GM21576 (cell line): ENCODE results near the gene RNF157.

Experiments
- ATAC-seq: cut with Tn5 transposase; IDR thresholded peaks from one replicate; pipeline ENCODE4 v1.9.1; 2021; ENCODE audit warnings: mild to moderate bottlenecking, moderate library complexity; ENCODE audit not compliant: unreplicated experiment

Gene RNF157

DNA sequence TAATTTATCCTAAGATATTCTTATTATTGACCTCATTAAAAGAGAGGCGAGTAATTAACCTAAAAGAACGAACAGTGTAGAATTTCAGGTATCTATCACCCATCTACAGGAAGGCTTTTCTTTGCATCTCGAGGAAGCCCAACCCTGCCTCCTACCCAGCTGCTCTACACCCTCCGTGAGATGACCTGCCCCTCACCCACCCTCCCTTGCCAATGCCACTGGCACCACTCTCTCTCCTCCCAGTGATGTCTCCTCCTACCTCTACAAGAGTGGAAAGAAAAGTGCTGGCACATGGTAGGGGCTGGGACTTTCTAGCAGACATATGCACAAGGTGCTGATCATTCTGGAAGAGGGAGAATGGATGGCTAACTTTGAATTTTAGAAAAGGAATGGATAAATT is 76.4 kb downstream of the RNF157 start:
- ATAC-seq: no peak

DNA sequence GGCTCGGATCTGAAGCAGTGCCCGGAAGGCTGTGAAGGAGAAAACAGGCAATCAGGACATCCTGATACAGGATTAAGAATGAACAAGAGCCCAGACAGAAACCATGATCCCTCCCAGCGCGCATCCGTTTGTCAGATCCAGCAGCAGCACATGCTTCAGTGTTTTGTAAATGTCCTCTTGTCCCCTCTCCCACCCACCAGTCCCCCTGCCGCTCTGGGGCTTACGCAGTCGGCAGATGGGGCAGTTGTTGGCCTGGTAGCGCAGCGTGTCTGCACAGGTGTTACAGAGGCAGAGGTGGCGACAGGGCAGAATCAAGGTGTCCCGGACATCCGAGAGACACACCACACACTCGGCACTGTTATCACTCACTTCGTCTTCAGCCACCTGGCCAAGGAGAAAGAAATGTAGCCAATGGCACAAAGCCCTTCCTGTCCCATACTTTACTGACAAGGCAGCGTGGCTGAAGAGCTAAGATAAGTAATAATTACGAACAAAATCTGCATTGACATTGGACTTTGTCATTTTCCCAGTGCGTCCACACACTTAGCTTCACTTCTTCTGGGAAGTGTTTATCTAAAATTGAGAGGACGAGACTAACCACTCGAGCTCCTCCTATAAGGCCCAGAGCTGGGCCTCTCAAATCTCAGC is 78.5 kb downstream of the RNF157 start:
- no peak for ATAC-seq

DNA sequence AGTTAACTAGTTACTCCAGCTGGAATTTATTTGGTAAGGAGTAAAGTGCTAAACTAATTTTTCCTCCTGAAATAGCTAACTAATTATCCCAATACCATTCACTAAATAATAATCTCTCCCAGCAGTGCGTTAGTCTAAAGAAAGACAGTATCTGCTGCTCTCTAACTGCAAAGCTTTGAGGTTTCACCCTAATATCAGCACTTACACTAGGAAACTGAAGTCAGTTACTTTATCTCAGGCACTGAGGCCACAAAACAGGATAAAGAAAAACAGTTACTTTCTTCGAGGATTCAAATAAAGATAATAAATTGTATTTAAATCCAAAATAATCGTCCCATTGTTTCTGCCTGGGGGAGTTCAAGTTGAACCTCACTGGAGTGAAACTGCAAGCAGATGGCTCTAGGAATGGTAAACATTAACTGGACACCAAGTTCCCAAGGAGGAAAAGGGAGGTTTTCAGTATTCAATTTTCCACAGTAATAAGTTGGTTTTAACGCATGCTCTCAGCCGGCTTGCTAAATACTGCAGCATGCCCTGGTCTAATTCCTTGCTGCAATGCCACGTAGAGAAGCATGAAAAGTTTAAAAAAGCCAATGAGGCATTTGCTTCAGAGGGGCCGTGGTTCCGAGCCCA is 79.3 kb downstream of the RNF157 start:
- ATAC-seq: no peak

- no peak for ATAC-seq
Observed at GRCh38 chr17:76159157-76159556, 81.1 kb downstream of the RNF157 start.

DNA sequence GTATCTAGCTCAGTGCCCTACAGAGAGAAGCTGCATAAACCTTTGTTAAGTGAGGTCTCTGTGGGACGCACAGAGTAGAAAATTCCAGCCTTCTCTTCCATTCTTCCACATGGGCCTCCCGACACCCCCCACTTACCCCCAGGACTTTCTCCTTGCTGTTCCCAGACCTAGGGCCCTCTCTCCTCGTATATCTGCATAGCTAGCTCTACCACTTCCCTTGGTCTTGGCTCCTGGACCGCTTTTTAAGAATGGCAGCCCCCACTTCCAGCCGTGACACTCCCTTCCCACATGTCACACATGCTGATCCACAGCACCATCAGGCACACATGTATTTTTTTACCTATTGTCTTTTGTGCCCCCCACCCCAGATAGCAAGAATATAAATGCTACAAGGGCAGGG is 82.5 kb downstream of the RNF157 start:
- no peak for ATAC-seq

DNA sequence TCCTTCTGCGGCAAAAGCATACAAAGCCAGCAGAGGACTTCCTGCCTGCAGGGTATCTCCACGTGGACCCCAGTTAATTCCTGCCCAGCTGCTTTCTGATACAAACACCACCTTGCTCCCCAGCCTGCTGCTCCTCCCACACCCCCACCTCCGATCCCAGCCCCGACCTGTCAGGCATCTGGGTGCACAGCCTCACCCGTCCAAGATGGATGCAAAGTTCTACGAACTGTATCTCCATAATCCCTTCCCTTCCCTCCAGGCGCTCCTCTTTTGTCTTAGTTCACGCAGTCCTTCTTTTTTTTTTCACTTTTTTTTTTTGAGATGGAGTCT is 83.7 kb downstream of the RNF157 start:
- ATAC-seq: no peak

DNA sequence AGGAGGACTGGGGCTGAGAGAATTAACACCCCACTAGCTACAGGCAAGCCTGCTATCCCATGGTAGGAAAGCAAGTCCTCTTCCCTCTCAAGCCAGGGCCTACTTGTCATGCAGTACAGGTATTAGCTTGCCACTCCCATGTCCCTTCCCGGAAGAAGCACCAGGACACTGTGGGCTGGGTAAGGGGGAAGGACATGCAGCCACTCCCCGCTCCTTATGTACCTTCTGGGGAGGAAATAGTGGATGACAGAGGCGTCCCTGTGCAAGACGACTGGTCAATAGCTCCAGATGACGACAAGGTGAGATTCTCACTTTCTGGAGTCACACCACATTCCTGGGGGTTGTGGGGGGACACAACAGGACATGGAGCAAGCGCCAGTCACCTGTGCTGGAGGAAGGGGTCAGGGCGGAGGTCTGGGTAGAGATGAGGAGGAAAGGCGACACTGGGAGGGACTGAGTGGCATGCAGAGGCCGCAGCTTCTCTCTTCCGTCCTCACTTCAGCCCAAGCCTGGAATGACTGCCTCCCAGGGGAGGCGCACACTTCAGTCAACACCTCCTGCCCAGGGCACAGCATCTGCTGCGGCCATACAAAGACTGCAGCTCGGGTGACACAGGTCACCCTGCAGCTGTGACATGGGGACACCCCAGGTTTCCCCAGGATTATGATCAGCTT is 84.2 kb downstream of the RNF157 start:
- ATAC-seq: no peak

GRCh38 chr17:76154936-76155845 is 85.1 kb downstream of the RNF157 start:
- no peak for ATAC-seq

DNA sequence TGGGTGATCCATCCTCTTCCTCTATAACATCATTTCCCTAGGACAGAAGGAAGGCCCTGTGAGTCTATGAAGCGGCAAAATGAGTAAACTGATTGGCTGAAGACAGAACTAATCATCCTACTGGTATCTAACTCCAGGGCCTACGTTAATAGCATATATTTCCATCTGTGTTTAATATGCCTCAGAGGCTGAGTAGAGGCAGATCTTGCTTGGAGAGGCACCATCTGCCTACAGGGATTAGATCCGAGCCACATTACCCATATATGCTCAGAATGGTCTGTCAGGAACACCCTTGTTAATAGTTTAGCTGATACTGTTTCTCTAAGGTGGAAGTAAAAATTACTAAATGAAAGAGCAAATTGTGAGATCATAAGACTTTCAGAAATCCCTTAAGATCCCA is 86.0 kb downstream of the RNF157 start:
- ATAC-seq: no peak

GRCh38 chr17:76153640-76154039 is 86.7 kb downstream of the RNF157 start:
- no peak for ATAC-seq

- no peak for ATAC-seq
Observed at GRCh38 chr17:76153202-76153601, 87.1 kb downstream of the RNF157 start.

DNA sequence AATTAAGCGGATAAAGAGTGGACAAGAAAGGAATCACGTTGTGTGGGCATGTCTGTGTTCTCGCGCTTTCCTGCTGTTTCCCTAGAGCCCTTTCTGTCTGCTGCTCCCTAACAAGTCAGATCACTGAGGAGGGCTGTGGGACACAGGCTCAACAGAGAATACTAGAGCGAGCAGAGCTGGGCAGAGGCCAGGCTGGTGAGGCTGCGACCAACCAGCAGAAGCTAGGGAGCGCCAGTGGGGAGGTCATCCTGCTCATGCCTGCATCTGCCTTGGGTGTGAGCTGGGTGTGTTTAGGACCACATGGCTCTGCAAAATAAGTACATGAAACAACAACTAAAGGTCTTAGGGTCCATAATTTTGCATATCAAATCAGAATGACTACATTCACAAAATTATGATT is 87.7 kb downstream of the RNF157 start:
- ATAC-seq: no peak

DNA sequence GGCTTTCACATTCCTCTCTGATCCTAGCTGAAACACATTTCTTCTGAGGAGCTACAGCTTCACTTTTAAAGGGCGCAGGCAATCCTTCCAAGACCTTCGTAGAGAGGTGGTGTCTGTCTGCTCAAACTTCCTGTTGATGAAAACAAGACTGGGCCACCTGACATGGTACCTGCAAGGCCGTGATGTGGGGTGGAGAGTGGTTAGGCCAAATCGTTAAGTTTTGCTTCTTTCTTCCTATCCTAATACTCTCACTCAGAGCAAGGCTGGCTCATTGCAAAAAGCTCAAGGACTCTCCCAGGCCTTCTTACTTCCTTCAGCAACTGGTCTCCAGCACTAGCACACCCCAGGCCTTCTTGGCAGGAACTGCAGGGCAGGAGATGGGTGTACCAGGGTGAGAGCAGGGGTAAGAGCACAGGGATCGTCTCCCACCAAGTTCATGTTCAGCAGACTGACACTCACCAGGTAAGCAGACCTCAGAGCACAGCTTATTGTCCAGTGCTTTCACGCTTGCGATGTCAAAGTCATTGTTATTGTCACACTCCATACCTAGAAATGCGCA is 88.3 kb downstream of the RNF157 start:
- ATAC-seq: no peak

DNA sequence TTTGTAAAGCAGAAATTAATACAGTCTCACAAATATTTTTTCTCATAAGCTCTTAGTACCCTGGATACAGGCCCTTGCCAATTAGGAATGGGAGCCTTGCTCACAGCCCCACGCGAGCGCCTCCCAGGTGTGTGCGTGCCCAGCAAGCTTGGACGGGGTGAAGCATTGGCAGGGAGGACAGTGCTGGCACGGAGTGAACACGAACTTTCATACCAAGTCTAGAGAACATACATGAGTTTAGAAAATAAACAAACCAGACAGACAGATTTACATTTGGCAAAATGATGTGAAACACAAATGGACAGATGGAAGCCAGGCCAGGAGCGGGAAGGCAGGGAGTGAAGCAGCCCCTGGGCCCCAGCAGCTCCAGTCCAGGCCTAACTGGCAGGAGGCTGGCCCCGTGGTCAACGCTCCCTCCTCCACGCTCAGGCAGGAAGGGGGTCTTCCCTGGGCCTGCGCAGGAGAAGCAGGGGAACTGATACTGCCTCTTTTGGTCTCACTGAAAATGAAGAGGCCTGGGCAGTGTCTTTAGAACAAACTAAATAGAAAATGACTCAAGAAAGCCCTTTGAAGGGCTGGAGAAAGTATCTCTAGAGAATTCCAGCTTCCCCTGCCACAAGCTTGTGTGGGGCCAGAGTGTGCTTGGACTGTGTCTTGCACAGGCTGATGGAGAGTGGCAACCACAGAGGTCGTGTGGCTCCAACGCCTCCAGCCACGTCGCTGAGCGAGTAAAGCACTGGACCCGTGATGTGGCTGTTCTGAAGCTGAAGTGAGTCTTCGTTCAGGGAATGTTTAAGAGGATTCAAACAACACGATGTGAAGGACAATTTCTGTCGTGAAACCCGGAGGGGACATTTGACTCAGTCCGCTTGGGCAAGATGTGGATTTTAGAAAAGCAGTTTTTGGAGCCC is 89.3 kb downstream of the RNF157 start:
- no peak for ATAC-seq

- no peak for ATAC-seq
Observed at GRCh38 chr17:76149214-76149613, 91.1 kb downstream of the RNF157 start.

- ATAC-seq: no peak
Observed at GRCh38 chr17:76148015-76148326, 92.3 kb downstream of the RNF157 start.

DNA sequence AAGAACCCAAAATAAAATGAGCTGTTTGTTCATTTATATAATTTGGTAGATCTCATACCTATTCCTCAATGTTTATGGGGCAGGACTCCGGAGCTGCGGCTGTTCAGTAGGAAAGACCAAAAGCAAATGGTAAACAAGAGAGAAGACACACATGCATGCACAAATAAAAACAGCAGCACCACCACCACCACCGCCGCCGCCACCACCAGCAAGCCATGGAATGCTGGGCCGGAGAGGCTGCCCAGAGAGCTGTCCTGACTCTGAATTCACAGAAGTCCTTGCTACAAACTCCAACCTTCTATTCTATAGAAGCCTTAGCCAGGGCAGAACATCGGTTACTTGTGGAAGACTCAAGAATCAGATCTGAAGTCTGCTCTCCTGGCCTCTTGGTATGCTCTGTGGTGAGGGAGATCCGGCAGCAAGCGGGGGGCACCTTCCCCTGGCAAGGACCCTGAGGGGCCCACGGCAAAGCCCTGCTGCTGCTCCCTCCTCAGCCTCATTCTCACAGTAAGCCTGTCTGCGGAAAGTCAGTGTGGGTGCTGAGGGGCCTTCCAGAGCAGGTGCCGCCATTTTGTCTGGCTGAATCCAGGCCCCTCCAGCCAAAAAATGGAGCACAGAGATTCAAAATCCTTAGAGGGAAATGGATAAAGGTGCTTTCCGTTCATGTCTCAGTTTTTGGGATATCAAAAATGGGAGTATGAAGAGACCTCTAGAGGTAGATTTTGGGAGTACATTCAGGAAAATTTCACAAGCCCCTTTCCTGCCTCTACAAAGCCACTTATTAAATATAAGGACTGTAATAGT is 92.9 kb downstream of the RNF157 start:
- ATAC-seq: no peak

GRCh38 chr17:76146053-76146851 is 94.0 kb downstream of the RNF157 start:
- ATAC-seq: no peak
